Measurements from ENCODE around the gene SLC28A2. TPM values are rescaled to one million over a fixed set of nuclear protein-coding genes. Genes with fewer than 3 reads are reported as not detected.
"Not testable (repeated sequence)": the region's sequence is repeated elsewhere in the genome, so short reads cannot be mapped to it uniquely, and the experiment has no call there.

SLC28A2 gene
- polyA plus RNA-seq, 1 donor from 2014 or later, result not detected

- Mint-ChIP-seq H3K27ac (no peak overlapping the region), H3K4me1 (no peaks in the 10 kb centered on the region), H3K36me3 (no peaks in the 10 kb centered on the region), H3K9me3 (peaks cover 19 to 50% (median 40%) of the 10 kb centered on the region in 3 donors), H3K27me3 (peaks cover 2% of the 10 kb centered on the region), H3K4me3 (no peak overlapping the region)
Measured at GRCh38 chr15:45242289-45242688, 9.7 kb upstream of the SLC28A2 start.

- Mint-ChIP-seq H3K9me3 (peaks cover 5 to 19% (median 17%) of the 10 kb centered on the region in 3 donors), H3K27me3 (peaks cover 2% of the 10 kb centered on the region), H3K27ac (no peak overlapping the region), H3K4me3 (no peak overlapping the region), H3K36me3 (no peaks in the 10 kb centered on the region), H3K4me1 (peaks cover 0 to 2% (median 0%) of the 10 kb centered on the region in 3 donors)
Measured at GRCh38 chr15:45249125-45249780, 2.8 kb upstream of the SLC28A2 start.

GRCh38 chr15:45253330-45253729 lies 1.3 kb downstream of the SLC28A2 start:
- Mint-ChIP-seq H3K27me3 (peaks cover 2% of the 10 kb centered on the region), H3K27ac (no peak overlapping the region), H3K36me3 (no peaks in the 10 kb centered on the region), H3K4me3 (no peak overlapping the region), H3K9me3 (peaks cover 4 to 6% (median 5%) of the 10 kb centered on the region in 3 donors), H3K4me1 (peaks cover 0 to 2% (median 0%) of the 10 kb centered on the region in 3 donors)

- Mint-ChIP-seq H3K27ac (no peak overlapping the region), H3K4me1 (no peaks in the 10 kb centered on the region), H3K27me3 (no peaks in the 10 kb centered on the region), H3K4me3 (no peak overlapping the region), H3K9me3 (peaks cover 0 to 8% (median 5%) of the 10 kb centered on the region in 3 donors), H3K36me3 (no peaks in the 10 kb centered on the region)
Measured at GRCh38 chr15:45254405-45254804, 2.4 kb downstream of the SLC28A2 start.

- H3K4me1 Mint-ChIP-seq, H3K4me3 Mint-ChIP-seq: not testable (repeated sequence)
Measured at GRCh38 chr15:45254824-45255223, 2.8 kb downstream of the SLC28A2 start.

GRCh38 chr15:45259796-45260195 lies 7.8 kb downstream of the SLC28A2 start:
- H3K4me3 Mint-ChIP-seq, result no peak overlapping the region
- H3K9me3 Mint-ChIP-seq, result peaks cover 0 to 4% (median 0%) of the 10 kb centered on the region in 3 donors
- no peak overlapping the region for H3K27ac Mint-ChIP-seq
- H3K36me3 Mint-ChIP-seq, result peaks cover 1% of the 10 kb centered on the region
- H3K4me1 Mint-ChIP-seq, result no peaks in the 10 kb centered on the region
- peaks cover 5% of the 10 kb centered on the region for H3K27me3 Mint-ChIP-seq

More at GRCh38 chr15:45254824-45255223, 2.8 kb downstream of the SLC28A2 start:
- H3K27me3 Mint-ChIP-seq, H3K27ac Mint-ChIP-seq, H3K36me3 Mint-ChIP-seq, H3K9me3 Mint-ChIP-seq: not testable (repeated sequence)

- peaks cover 0 to 4% (median 0%) of the 10 kb centered on the region in 3 donors for H3K9me3 Mint-ChIP-seq
- H3K4me3 Mint-ChIP-seq, result no peak overlapping the region
- H3K36me3 Mint-ChIP-seq, result peaks cover 1% of the 10 kb centered on the region
- H3K27me3 Mint-ChIP-seq, result peaks cover 5% of the 10 kb centered on the region
- no peaks in the 10 kb centered on the region for H3K4me1 Mint-ChIP-seq
- no peak overlapping the region for H3K27ac Mint-ChIP-seq
Measured at GRCh38 chr15:45262906-45263461, 10.9 kb downstream of the SLC28A2 start.

- Mint-ChIP-seq H3K4me3 (no peak overlapping the region), H3K4me1 (no peaks in the 10 kb centered on the region), H3K27ac (no peak overlapping the region)
Measured at GRCh38 chr15:45263854-45264253, 11.8 kb downstream of the SLC28A2 start.

GRCh38 chr15:45265506-45265905 lies 13.5 kb downstream of the SLC28A2 start:
- no peaks in the 10 kb centered on the region for H3K4me1 Mint-ChIP-seq
- no peak overlapping the region for H3K4me3 Mint-ChIP-seq
- H3K27ac Mint-ChIP-seq, result no peak overlapping the region
- peaks cover 1% of the 10 kb centered on the region for H3K36me3 Mint-ChIP-seq
- H3K27me3 Mint-ChIP-seq, result peaks cover 5% of the 10 kb centered on the region
- H3K9me3 Mint-ChIP-seq, result no peaks in the 10 kb centered on the region

More at GRCh38 chr15:45263854-45264253, 11.8 kb downstream of the SLC28A2 start:
- Mint-ChIP-seq H3K9me3 (peaks cover 0 to under 1% (median 0%) of the 10 kb centered on the region in 3 donors), H3K36me3 (peaks cover 1% of the 10 kb centered on the region), H3K27me3 (peaks cover 5% of the 10 kb centered on the region)

GRCh38 chr15:45268135-45268534 lies 16.1 kb downstream of the SLC28A2 start:
- H3K27me3 Mint-ChIP-seq, result peaks cover 5% of the 10 kb centered on the region
- no peaks in the 10 kb centered on the region for H3K9me3 Mint-ChIP-seq
- H3K36me3 Mint-ChIP-seq, result peaks cover 1% of the 10 kb centered on the region
- no peaks in the 10 kb centered on the region for H3K4me1 Mint-ChIP-seq
- H3K27ac Mint-ChIP-seq, result no peak overlapping the region
- no peak overlapping the region for H3K4me3 Mint-ChIP-seq

- peaks cover 2% of the 10 kb centered on the region for H3K27me3 Mint-ChIP-seq
- H3K4me3 Mint-ChIP-seq, result no peak overlapping the region
- H3K36me3 Mint-ChIP-seq, result no peaks in the 10 kb centered on the region
- H3K27ac Mint-ChIP-seq, result no peak overlapping the region
- H3K9me3 Mint-ChIP-seq, result no peaks in the 10 kb centered on the region
- peaks cover 7 to 18% (median 11%) of the 10 kb centered on the region in 3 donors for H3K4me1 Mint-ChIP-seq
Measured at GRCh38 chr15:45274636-45275380, 22.8 kb downstream of the SLC28A2 start.

GRCh38 chr15:45276831-45277230 lies 24.8 kb downstream of the SLC28A2 start:
- peaks cover 7 to 18% (median 11%) of the 10 kb centered on the region in 3 donors for H3K4me1 Mint-ChIP-seq
- H3K4me3 Mint-ChIP-seq, result no peak overlapping the region
- no peaks in the 10 kb centered on the region for H3K27me3 Mint-ChIP-seq
- H3K27ac Mint-ChIP-seq, result no peak overlapping the region
- no peaks in the 10 kb centered on the region for H3K9me3 Mint-ChIP-seq
- no peaks in the 10 kb centered on the region for H3K36me3 Mint-ChIP-seq

GRCh38 chr15:45279024-45279698 lies 27.1 kb downstream of the SLC28A2 start:
- H3K9me3 Mint-ChIP-seq, result no peaks in the 10 kb centered on the region
- no peaks in the 10 kb centered on the region for H3K27me3 Mint-ChIP-seq
- H3K36me3 Mint-ChIP-seq, result no peaks in the 10 kb centered on the region
- peak overlapping the region; percentile 70 to 96 (median 95) for H3K27ac Mint-ChIP-seq
- H3K4me3 Mint-ChIP-seq, result peak overlapping the region; percentile 93 to 97 (median 95)
- H3K4me1 Mint-ChIP-seq, result peaks cover 7 to 18% (median 11%) of the 10 kb centered on the region in 3 donors

GRCh38 chr15:45285413-45285812 lies 33.4 kb downstream of the SLC28A2 start:
- no peak overlapping the region for H3K27ac Mint-ChIP-seq
- H3K4me3 Mint-ChIP-seq, result no peak overlapping the region
- no peaks in the 10 kb centered on the region for H3K4me1 Mint-ChIP-seq

More at GRCh38 chr15:45285413-45285812, 33.4 kb downstream of the SLC28A2 start:
- no peaks in the 10 kb centered on the region for H3K9me3 Mint-ChIP-seq
- peaks cover 3% of the 10 kb centered on the region for H3K27me3 Mint-ChIP-seq
- H3K36me3 Mint-ChIP-seq, result peaks cover 4% of the 10 kb centered on the region

Data from IgD-negative memory B cell (primary cell).